ENCODE data around the gene NBL1. TPM values are rescaled to one million over a fixed set of nuclear protein-coding genes. Genes with fewer than 3 reads are reported as not detected.

Gene NBL1
- total and polyA plus RNA-seq, 3 donors from 2014 or later, result 44.3 to 141 (median 73.3) TPM

GRCh38 chr1:19684677-19685076 lies 40.6 kb downstream of the NBL1 start:
- WGBS, 2 donors, result 96 to 97% methylated on average over 2 of the region's 2 CpGs

GRCh38 chr1:19685994-19686393 lies 41.9 kb downstream of the NBL1 start:
- Histone ChIP-seq H3K9me3 (no peaks in the 10 kb centered on the region), H3K36me3 (ENCODE audit: low read depth, missing control alignments) (no peaks in the 10 kb centered on the region), H3K4me3 (no peak overlapping the region), H3K4me1 (no peaks in the 10 kb centered on the region), H3K27ac (no peak overlapping the region), H3K27me3 (no peaks in the 10 kb centered on the region)
- WGBS, 2 donors, result 87 to 88% methylated on average over 9 of the region's 9 CpGs
- no peak for DNase-seq
- TF ChIP-seq POLR2A (IDR thresholded peaks at IDR 0.05) (no peak), CTCF (IDR thresholded peaks at IDR 0.05) (no peak)
- intact Hi-C loops (cut with DNase I; ENCODE audit: low total_unique reads), result no loop called here

More at GRCh38 chr1:19684677-19685076, 40.6 kb downstream of the NBL1 start:
- H3K36me3 ChIP-seq (ENCODE audit: low read depth, missing control alignments), result no peaks in the 10 kb centered on the region
- no peak for DNase-seq
- intact Hi-C loops (cut with DNase I; ENCODE audit: low total_unique reads), result no loop called here
- H3K4me3 ChIP-seq, result no peak overlapping the region
- no peaks in the 10 kb centered on the region for H3K9me3 ChIP-seq
- TF ChIP-seq CTCF (IDR thresholded peaks at IDR 0.05) (no peak), POLR2A (IDR thresholded peaks at IDR 0.05) (no peak)
- no peak overlapping the region for H3K27ac ChIP-seq
- H3K27me3 ChIP-seq, result no peaks in the 10 kb centered on the region
- no peaks in the 10 kb centered on the region for H3K4me1 ChIP-seq

GRCh38 chr1:19687414-19687813 lies 43.3 kb downstream of the NBL1 start:
- H3K36me3 ChIP-seq (ENCODE audit: low read depth, missing control alignments), result no peaks in the 10 kb centered on the region
- 95 to 100% methylated on average over 1 of the region's 1 CpG for WGBS, 2 donors

GRCh38 chr1:19688041-19688842 lies 44.1 kb downstream of the NBL1 start:
- intact Hi-C loops (cut with DNase I; ENCODE audit: low total_unique reads), result no loop called here
- Histone ChIP-seq H3K9me3 (no peaks in the 10 kb centered on the region), H3K27ac (no peak overlapping the region), H3K36me3 (ENCODE audit: low read depth, missing control alignments) (no peaks in the 10 kb centered on the region), H3K27me3 (no peaks in the 10 kb centered on the region), H3K4me1 (no peaks in the 10 kb centered on the region), H3K4me3 (no peak overlapping the region)
- 81 to 92% methylated on average over 18 to 19 of the region's 19 CpGs for WGBS, 2 donors
- no peak for DNase-seq
- TF ChIP-seq CTCF (IDR thresholded peaks at IDR 0.05) (no peak), POLR2A (IDR thresholded peaks at IDR 0.05) (no peak)

More at GRCh38 chr1:19687414-19687813, 43.3 kb downstream of the NBL1 start:
- intact Hi-C loops (cut with DNase I; ENCODE audit: low total_unique reads), result no loop called here
- Histone ChIP-seq H3K4me1 (no peaks in the 10 kb centered on the region), H3K4me3 (no peak overlapping the region), H3K9me3 (no peaks in the 10 kb centered on the region), H3K27ac (no peak overlapping the region), H3K27me3 (no peaks in the 10 kb centered on the region)
- no peak for DNase-seq
- TF ChIP-seq CTCF (IDR thresholded peaks at IDR 0.05) (no peak), POLR2A (IDR thresholded peaks at IDR 0.05) (no peak)
